OCI-LY7 (cell line): Measurements from ENCODE around the gene PTPRE.

ENCODE experiments used
- CTCF ChIP-seq: fragments of 200-600 bp; sonication (generic); conservative IDR thresholded peaks from 2 replicates; pipeline ENCODE4 v1.5.1; 2014; ENCODE audit warnings: mild to moderate bottlenecking, antibody characterized with exemption, low read length, moderate library complexity, mixed read lengths
- EZH2phosphoT487 ChIP-seq: fragments of 200-600 bp; sonication (generic); IDR thresholded peaks from 2 replicates; pipeline ENCODE4 v1.6.1; 2018; ENCODE audit warnings: low read depth, borderline replicate concordance, mild to moderate bottlenecking, mixed run types, antibody characterized with exemption, low read length, moderate library complexity, mixed read lengths

DNA sequence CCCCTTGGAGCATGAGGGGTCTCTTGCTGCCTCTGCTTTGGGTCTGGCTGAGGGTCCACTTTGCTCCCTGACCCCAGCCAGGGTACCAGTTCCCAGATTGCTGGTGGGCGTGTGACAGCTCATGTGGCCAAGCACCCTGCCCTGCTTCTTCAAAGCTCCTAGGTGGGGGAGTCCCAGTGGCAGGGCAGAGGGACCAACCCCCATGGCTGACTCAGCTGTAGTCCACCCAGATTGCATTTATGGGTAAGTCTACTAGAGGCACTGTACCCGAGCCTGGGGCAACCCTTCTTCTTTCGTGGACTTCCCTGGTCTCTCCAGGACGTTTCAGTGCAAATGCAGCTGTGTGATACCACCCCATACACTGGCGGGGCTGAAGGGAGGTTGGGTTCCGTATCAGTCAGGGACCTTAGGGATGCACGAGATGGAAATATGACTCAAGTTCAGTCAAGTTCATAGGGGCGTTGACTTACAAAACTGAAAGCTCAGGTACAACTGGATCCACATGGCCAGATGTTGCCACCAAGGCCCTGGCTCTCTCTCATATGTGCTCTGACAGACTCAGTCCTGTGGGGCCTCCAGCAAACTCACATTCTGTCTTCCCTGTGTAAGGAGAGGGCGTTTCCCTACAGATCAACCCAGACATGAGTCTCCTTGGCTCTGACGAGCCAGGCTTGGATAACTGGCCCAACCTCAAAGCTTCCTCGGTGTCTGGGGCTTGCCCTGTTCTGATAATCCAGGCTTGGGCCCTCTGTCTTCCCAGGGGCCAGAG, 13.6 kb downstream of the PTPRE start:
- TF ChIP-seq CTCF: no peak
- no peak for TF ChIP-seq EZH2phosphoT487
